HG02588 (cell line): ENCODE data around the gene TNRC18.
"Not testable (repeated sequence)": the region's sequence is repeated elsewhere in the genome, so short reads cannot be mapped to it uniquely, and the experiment has no call there.

ENCODE experiments used
- ATAC-seq: cut with Tn5 transposase; IDR thresholded peaks from one replicate; pipeline ENCODE4 v1.9.1; 2021; ENCODE audit warnings: mild to moderate bottlenecking, moderate library complexity; ENCODE audit not compliant: unreplicated experiment

TNRC18 gene

GRCh38 chr7:5279734-5280133 lies 143.9 kb downstream of the TNRC18 start:
- ATAC-seq, result no peak

GRCh38 chr7:5278766-5279165 lies 144.9 kb downstream of the TNRC18 start:
- ATAC-seq, result no peak

- no peak for ATAC-seq
Measured at GRCh38 chr7:5276611-5277010, 147.0 kb downstream of the TNRC18 start.

- ATAC-seq, result not testable (repeated sequence)
Measured at GRCh38 chr7:5276123-5276522, 147.5 kb downstream of the TNRC18 start.

- not testable (repeated sequence) for ATAC-seq
Measured at GRCh38 chr7:5275510-5275909, 148.1 kb downstream of the TNRC18 start.

- not testable (repeated sequence) for ATAC-seq
Measured at GRCh38 chr7:5274985-5275431, 148.6 kb downstream of the TNRC18 start.

GRCh38 chr7:5274441-5274840 lies 149.2 kb downstream of the TNRC18 start:
- ATAC-seq, result no peak

GRCh38 chr7:5273831-5274405 lies 149.7 kb downstream of the TNRC18 start:
- ATAC-seq, result not testable (repeated sequence)

GRCh38 chr7:5270788-5271187 lies 152.8 kb downstream of the TNRC18 start:
- ATAC-seq, result no peak

- not testable (repeated sequence) for ATAC-seq
Measured at GRCh38 chr7:5269992-5270657, 153.5 kb downstream of the TNRC18 start.

- ATAC-seq, result not testable (repeated sequence)
Measured at GRCh38 chr7:5267829-5268228, 155.8 kb downstream of the TNRC18 start.

- ATAC-seq, result no peak
Measured at GRCh38 chr7:5266191-5267028, 157.2 kb downstream of the TNRC18 start.

GRCh38 chr7:5265320-5266190 lies 158.1 kb downstream of the TNRC18 start:
- no peak for ATAC-seq

GRCh38 chr7:5263066-5263465 lies 160.6 kb downstream of the TNRC18 start:
- ATAC-seq, result not testable (repeated sequence)

GRCh38 chr7:5260530-5261068 lies 163.0 kb downstream of the TNRC18 start:
- ATAC-seq, result not testable (repeated sequence)
